ENCODE measurements around the gene EIF4E3. TPM values are rescaled to one million over a fixed set of nuclear protein-coding genes. Genes with fewer than 3 reads are reported as not detected.

Gene EIF4E3
- total and polyA plus RNA-seq, 8 donors = 4.1 to 25.9 (median 14.5) TPM

- no peak overlapping the region for H3K4me3 ChIP-seq
- no peak for DNase-seq
- intact Hi-C loops (cut with DNase I; ENCODE audit: low total_unique reads) = no loop called here
- 59 to 83% (median 72%) methylated on average over 9 of the region's 9 CpGs for WGBS, 5 donors
- peaks cover 0 to 10% (median 3%) of the 10 kb centered on the region in 4 donors for H3K4me1 ChIP-seq
- no peaks in the 10 kb centered on the region for H3K27me3 ChIP-seq
- TF ChIP-seq CTCF (IDR thresholded peaks at IDR 0.05) (no peak), POLR2AphosphoS5 (IDR thresholded peaks at IDR 0.05) (no peak), POLR2A (IDR thresholded peaks at IDR 0.05) (no peak), EP300 (IDR thresholded peaks at IDR 0.05) (no peak)
- H3K36me3 ChIP-seq = no peaks in the 10 kb centered on the region
- no peaks in the 10 kb centered on the region for H3K9me3 ChIP-seq
- no peak overlapping the region for H3K27ac ChIP-seq
Measured at GRCh38 chr3:71672340-71672739, 52.9 kb downstream of the EIF4E3 start.

- H3K27ac ChIP-seq = no peak overlapping the region
- H3K4me3 ChIP-seq = no peak overlapping the region
- intact Hi-C loops (cut with DNase I; ENCODE audit: low total_unique reads) = no loop called here
- H3K9me3 ChIP-seq = no peaks in the 10 kb centered on the region
- no peaks in the 10 kb centered on the region for H3K36me3 ChIP-seq
- TF ChIP-seq POLR2A (IDR thresholded peaks at IDR 0.05) (no peak), POLR2AphosphoS5 (IDR thresholded peaks at IDR 0.05) (no peak), CTCF (IDR thresholded peaks at IDR 0.05) (no peak), EP300 (IDR thresholded peaks at IDR 0.05) (no peak)
- DNase-seq = no peak
- no peaks in the 10 kb centered on the region for H3K27me3 ChIP-seq
- peaks cover 0 to 10% (median 3%) of the 10 kb centered on the region in 4 donors for H3K4me1 ChIP-seq
- WGBS, 5 donors = 88 to 94% (median 90%) methylated on average over 19 of the region's 19 CpGs
Measured at GRCh38 chr3:71671216-71671845, 53.9 kb downstream of the EIF4E3 start.

- Histone ChIP-seq H3K36me3 (no peaks in the 10 kb centered on the region), H3K27ac (no peak overlapping the region), H3K4me3 (no peak overlapping the region), H3K9me3 (no peaks in the 10 kb centered on the region), H3K4me1 (peaks cover 4 to 33% (median 11%) of the 10 kb centered on the region in 4 donors), H3K27me3 (no peaks in the 10 kb centered on the region)
- intact Hi-C loops (cut with DNase I; ENCODE audit: low total_unique reads) = no loop called here
- no peak for DNase-seq
- TF ChIP-seq POLR2A (IDR thresholded peaks at IDR 0.05) (no peak), EP300 (IDR thresholded peaks at IDR 0.05) (no peak), POLR2AphosphoS5 (IDR thresholded peaks at IDR 0.05) (no peak), CTCF (IDR thresholded peaks at IDR 0.05) (no peak)
- WGBS, 5 donors = 57 to 69% (median 66%) methylated on average over 3 of the region's 3 CpGs
Measured at GRCh38 chr3:71662568-71662967, 62.6 kb downstream of the EIF4E3 start.

- WGBS, 5 donors = 91 to 95% (median 92%) methylated on average over 3 of the region's 3 CpGs
- Histone ChIP-seq H3K27ac (no peak overlapping the region), H3K4me1 (peaks cover 5 to 39% (median 12%) of the 10 kb centered on the region in 4 donors), H3K4me3 (no peak overlapping the region), H3K9me3 (no peaks in the 10 kb centered on the region), H3K27me3 (no peaks in the 10 kb centered on the region), H3K36me3 (no peaks in the 10 kb centered on the region)
- DNase-seq = no peak
- intact Hi-C loops (cut with DNase I; ENCODE audit: low total_unique reads) = no loop called here
- TF ChIP-seq CTCF (IDR thresholded peaks at IDR 0.05) (no peak), POLR2AphosphoS5 (IDR thresholded peaks at IDR 0.05) (no peak), EP300 (IDR thresholded peaks at IDR 0.05) (no peak), POLR2A (IDR thresholded peaks at IDR 0.05) (no peak)
Measured at GRCh38 chr3:71662056-71662455, 63.1 kb downstream of the EIF4E3 start.
